Stomach (tissue), 4 donors: ENCODE data around the gene SAXO1.

Source experiments
- CTCF ChIP-seq, 7 experiments: fragments of 450-650 bp in 4 of 7; fragments of 200-600 bp in 3 of 7; sonication (generic) in 3 of 7; IDR thresholded peaks; one replicate each; pipeline ENCODE4 v1.5.1; 2016 to 2019; ENCODE audit warnings: antibody characterized with exemption in 7 of 7, control low read depth in 2 of 7, mild to moderate bottlenecking in 1 of 7
- EP300 ChIP-seq: sonication (generic); formaldehyde crosslinking; IDR thresholded peaks from one replicate; pipeline ENCODE4 v1.6.1; 2017; ENCODE audit warnings: antibody characterized with exemption
- POLR2A ChIP-seq, 4 donors: fragments of 450-650 bp; IDR thresholded peaks; one replicate each; pipeline ENCODE4 v1.6.1; 2016; ENCODE audit warnings: antibody characterized with exemption in 4 of 4, control low read depth in 2 of 4, mild to moderate bottlenecking in 1 of 4, moderate library complexity in 1 of 4

DNA sequence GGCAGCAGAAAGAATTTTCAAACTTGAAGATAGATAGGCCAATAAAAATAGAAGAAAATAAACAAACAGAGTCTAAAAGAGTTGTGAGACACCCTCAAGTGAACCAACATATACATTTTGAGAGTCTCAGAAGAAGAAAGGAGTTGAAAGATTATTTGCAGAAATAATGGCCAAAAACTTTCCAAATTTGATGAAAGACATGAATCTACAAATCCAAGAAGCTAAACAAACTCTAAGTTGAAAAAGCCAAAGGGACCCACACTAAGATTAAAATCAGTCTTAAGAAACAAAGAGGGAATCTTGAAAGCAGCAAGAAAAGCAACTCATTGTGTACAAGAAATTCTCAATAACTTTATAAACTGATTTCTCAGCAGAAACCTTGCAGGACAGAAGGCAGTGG is 137.0 kb downstream of the SAXO1 start:
- TF ChIP-seq EP300: no peak
- no peak for TF ChIP-seq CTCF (IDR thresholded peaks at IDR 0.05)
- TF ChIP-seq POLR2A (IDR thresholded peaks at IDR 0.05): no peak
